NT2/D1 (cell line): ENCODE measurements around the gene RUNX2.

ENCODE experiments used
- DNase-seq: peaks from one replicate; pipeline ENCODE4 v3.0.0-alpha.2; 2011; ENCODE audit warnings: low read depth, low spot score
- H3K27me3 ChIP-seq: 2 replicates; pipeline ENCODE4 v1.6.0; 2011; ENCODE audit warnings: mild to moderate bottlenecking; ENCODE audit not compliant: insufficient read length, insufficient read depth
- H3K36me3 ChIP-seq: 2 replicates; pipeline ENCODE4 v1.6.1; 2011; ENCODE audit warnings: mild to moderate bottlenecking, low read length, mixed read lengths; ENCODE audit not compliant: insufficient read depth, insufficient read length
- H3K4me1 ChIP-seq: 2 replicates; pipeline ENCODE4 v1.5.1; 2011; ENCODE audit not compliant: insufficient read depth, insufficient read length
- H3K4me3 ChIP-seq: 2 replicates; pipeline ENCODE4 v1.5.1; 2011; ENCODE audit warnings: low read depth; ENCODE audit not compliant: insufficient read length
- H3K9ac ChIP-seq: 2 replicates; pipeline ENCODE4 v1.6.0; 2011; ENCODE audit warnings: low read depth; ENCODE audit not compliant: insufficient read length
- H3K9me3 ChIP-seq: 2 replicates; pipeline ENCODE4 v1.5.1; 2011; ENCODE audit warnings: mild to moderate bottlenecking, low read length; ENCODE audit not compliant: insufficient read depth
- SUZ12 ChIP-seq: IDR thresholded peaks from 2 replicates; pipeline ENCODE4 v1.6.1; 2011; ENCODE audit not compliant: insufficient read length, insufficient read depth; ENCODE audit errors: extremely low read depth
- YY1 ChIP-seq: IDR thresholded peaks from 2 replicates; pipeline ENCODE4 v1.6.1; 2011; ENCODE audit not compliant: insufficient read length, insufficient read depth
- ZNF274 ChIP-seq: IDR thresholded peaks from 2 replicates; pipeline ENCODE4 v1.6.1; 2011; ENCODE audit warnings: mild to moderate bottlenecking, low read depth, low read length

Gene RUNX2

GRCh38 chr6:45698046-45698445 is 369.9 kb downstream of the RUNX2 start:
- no peaks in the 10 kb centered on the region for H3K36me3 ChIP-seq
- no peak for DNase-seq
- no peaks in the 10 kb centered on the region for H3K4me1 ChIP-seq
- no peak overlapping the region for H3K9ac ChIP-seq
- no peaks in the 10 kb centered on the region for H3K27me3 ChIP-seq
- no peak overlapping the region for H3K4me3 ChIP-seq
- TF ChIP-seq YY1 (no peak), SUZ12 (no peak), ZNF274 (no peak)
- no peaks in the 10 kb centered on the region for H3K9me3 ChIP-seq

- H3K27me3 ChIP-seq = no peaks in the 10 kb centered on the region
- no peak overlapping the region for H3K9ac ChIP-seq
- no peaks in the 10 kb centered on the region for H3K9me3 ChIP-seq
- H3K36me3 ChIP-seq = no peaks in the 10 kb centered on the region
- no peak for DNase-seq
- no peak overlapping the region for H3K4me3 ChIP-seq
- no peaks in the 10 kb centered on the region for H3K4me1 ChIP-seq
- TF ChIP-seq SUZ12 (no peak), ZNF274 (no peak), YY1 (no peak)
These were observed 371.5 kb downstream of the RUNX2 start for GRCh38 chr6:45699663-45700062.

- H3K4me1 ChIP-seq = no peaks in the 10 kb centered on the region
- no peak overlapping the region for H3K9ac ChIP-seq
- H3K4me3 ChIP-seq = no peak overlapping the region
- DNase-seq = no peak
- no peak for TF ChIP-seq SUZ12
- no peak for TF ChIP-seq YY1
- no peak for TF ChIP-seq ZNF274
- H3K9me3 ChIP-seq = no peaks in the 10 kb centered on the region
- no peaks in the 10 kb centered on the region for H3K27me3 ChIP-seq
- no peaks in the 10 kb centered on the region for H3K36me3 ChIP-seq
These were observed 375.0 kb downstream of the RUNX2 start for GRCh38 chr6:45702849-45703739.

DNA sequence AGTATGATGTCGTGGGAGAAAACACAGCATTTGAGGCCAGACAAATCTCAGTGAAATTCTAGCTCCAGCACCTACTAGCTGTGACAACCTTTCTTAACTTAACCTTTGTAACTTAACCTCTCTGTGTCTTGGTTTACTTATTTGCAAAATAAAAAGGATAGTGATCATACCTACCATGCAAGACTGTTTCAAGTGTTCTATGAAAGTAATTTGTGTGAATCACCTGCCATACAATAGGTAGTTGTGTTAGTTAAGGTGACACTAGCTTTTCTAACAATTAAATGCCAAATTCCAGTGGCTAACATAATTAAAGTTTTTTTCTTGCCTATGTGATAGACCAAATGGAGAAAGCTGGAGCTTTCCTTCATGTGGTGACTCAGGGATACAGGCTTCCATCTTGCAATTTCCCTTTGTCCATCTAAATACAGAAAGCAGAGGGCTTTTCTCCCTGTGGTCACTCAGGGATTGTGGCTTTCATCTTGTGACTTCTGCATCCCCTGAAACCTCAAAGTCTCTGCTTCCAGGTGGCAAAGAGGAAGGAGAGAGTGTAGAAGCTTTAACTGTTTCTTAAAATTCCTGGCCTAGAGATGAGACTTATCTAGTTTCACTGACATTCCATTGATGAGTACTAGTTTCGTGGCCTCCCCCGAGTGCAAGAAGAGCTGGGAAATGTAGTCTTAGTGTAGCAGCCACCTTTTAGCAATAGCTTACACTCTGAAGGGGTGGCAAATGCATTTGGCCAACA is 376.1 kb downstream of the RUNX2 start:
- Histone ChIP-seq H3K9me3 (no peaks in the 10 kb centered on the region), H3K27me3 (no peaks in the 10 kb centered on the region), H3K4me1 (no peaks in the 10 kb centered on the region), H3K4me3 (no peak overlapping the region), H3K9ac (no peak overlapping the region), H3K36me3 (no peaks in the 10 kb centered on the region)
- no peak for DNase-seq
- no peak for TF ChIP-seq YY1
- TF ChIP-seq ZNF274 = no peak
- no peak for TF ChIP-seq SUZ12

DNA sequence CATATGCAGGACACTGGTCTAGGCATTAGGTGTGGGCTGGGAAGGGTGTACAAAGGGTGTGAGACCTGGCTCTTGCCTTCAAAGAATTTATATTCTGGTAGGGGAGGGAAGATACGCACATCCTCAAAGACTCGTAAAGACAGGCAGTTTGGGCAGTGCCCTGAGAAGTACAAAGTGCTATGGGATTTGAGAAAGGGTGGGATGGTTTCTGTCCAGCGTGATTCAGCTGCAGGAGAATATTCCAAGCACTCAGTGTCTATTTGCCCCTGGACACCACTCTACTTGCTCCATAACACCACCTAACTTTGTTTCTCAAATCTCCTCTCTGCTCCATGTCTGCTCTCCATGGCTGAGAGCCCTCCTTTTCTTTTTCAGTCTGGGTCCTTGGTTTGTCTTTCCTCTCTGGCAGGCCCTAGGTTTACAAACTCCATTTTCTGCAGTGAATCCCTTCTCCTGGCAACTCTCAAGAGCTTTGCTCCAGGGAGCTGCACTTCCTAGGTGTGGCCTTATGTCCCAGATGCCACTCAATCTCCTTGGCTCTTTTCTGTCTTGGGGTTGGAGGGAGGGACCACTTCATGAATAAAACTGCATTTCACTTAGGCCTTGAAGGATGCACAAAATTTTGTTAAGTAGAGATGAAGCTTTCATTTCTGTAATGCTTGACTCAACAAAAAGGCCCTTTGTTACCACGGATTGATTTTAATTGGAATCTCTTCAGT is 377.2 kb downstream of the RUNX2 start:
- H3K4me1 ChIP-seq = no peaks in the 10 kb centered on the region
- H3K4me3 ChIP-seq = no peak overlapping the region
- no peak overlapping the region for H3K9ac ChIP-seq
- H3K9me3 ChIP-seq = no peaks in the 10 kb centered on the region
- no peak for TF ChIP-seq SUZ12
- no peak for TF ChIP-seq YY1
- TF ChIP-seq ZNF274 = no peak
- no peaks in the 10 kb centered on the region for H3K27me3 ChIP-seq
- DNase-seq = no peak
- H3K36me3 ChIP-seq = no peaks in the 10 kb centered on the region

GRCh38 chr6:45706319-45706718 is 378.2 kb downstream of the RUNX2 start:
- H3K4me3 ChIP-seq = no peak overlapping the region
- no peaks in the 10 kb centered on the region for H3K36me3 ChIP-seq
- TF ChIP-seq SUZ12 = no peak
- TF ChIP-seq YY1 = no peak
- no peak for TF ChIP-seq ZNF274
- H3K27me3 ChIP-seq = no peaks in the 10 kb centered on the region
- H3K4me1 ChIP-seq = no peaks in the 10 kb centered on the region
- H3K9me3 ChIP-seq = no peaks in the 10 kb centered on the region
- no peak for DNase-seq
- H3K9ac ChIP-seq = no peak overlapping the region

GRCh38 chr6:45707176-45707575 is 379.0 kb downstream of the RUNX2 start:
- H3K27me3 ChIP-seq = no peaks in the 10 kb centered on the region
- no peak for DNase-seq
- H3K9ac ChIP-seq = no peak overlapping the region
- no peak for TF ChIP-seq YY1
- no peak for TF ChIP-seq ZNF274
- no peaks in the 10 kb centered on the region for H3K4me1 ChIP-seq
- H3K36me3 ChIP-seq = no peaks in the 10 kb centered on the region
- no peaks in the 10 kb centered on the region for H3K9me3 ChIP-seq
- no peak overlapping the region for H3K4me3 ChIP-seq
